Ectodermal cell (in vitro differentiated cells): ENCODE results near the gene CPLX4.

Experiments used
- H3K27ac ChIP-seq: 2 replicates; pipeline ENCODE4 v1.7.0; 2013; ENCODE audit warnings: mild to moderate bottlenecking, low read depth, low read length; ENCODE audit not compliant: insufficient read depth, poor library complexity, severe bottlenecking
- H3K27me3 ChIP-seq: 2 replicates; pipeline ENCODE4 v1.7.0; 2013; ENCODE audit warnings: mild to moderate bottlenecking, low read length; ENCODE audit not compliant: insufficient read depth, control insufficient read depth, poor library complexity, severe bottlenecking
- H3K36me3 ChIP-seq: one replicate; pipeline ENCODE4 v1.7.0; 2013; ENCODE audit warnings: low read length; ENCODE audit not compliant: control insufficient read depth, insufficient read depth
- H3K4me1 ChIP-seq: one replicate; pipeline ENCODE4 v1.7.0; 2013; ENCODE audit warnings: low read length; ENCODE audit not compliant: control insufficient read depth, insufficient read depth
- H3K4me3 ChIP-seq: 2 replicates; pipeline ENCODE4 v1.7.0; 2013; ENCODE audit warnings: low read depth, low read length, control low read depth; ENCODE audit not compliant: insufficient read depth
- H3K9me3 ChIP-seq: 2 replicates; pipeline ENCODE4 v1.7.0; 2013; ENCODE audit warnings: mild to moderate bottlenecking, low read length, moderate library complexity; ENCODE audit not compliant: control insufficient read depth
- WGBS, 2 experiments: methylation state at CpG; one replicate each; pipeline ENCODE4 v1.1.7; 2013; ENCODE audit warnings: missing lambda C conversion rate in 2 of 2; 5-methylcytosine and 5-hydroxymethylcytosine counted together

CPLX4 gene

GRCh38 chr18:59345556-59345955, 27.1 kb upstream of the CPLX4 start:
- Histone ChIP-seq H3K9me3 (no peaks in the 10 kb centered on the region), H3K4me3 (no peak overlapping the region), H3K36me3 (peaks cover 57% of the 10 kb centered on the region), H3K27me3 (no peaks in the 10 kb centered on the region), H3K27ac (no peak overlapping the region), H3K4me1 (no peaks in the 10 kb centered on the region)
- WGBS, 2 experiments: 93 to 96% methylated on average over 4 of the region's 4 CpGs

GRCh38 chr18:59344996-59345395, 26.5 kb upstream of the CPLX4 start:
- Histone ChIP-seq H3K27ac (no peak overlapping the region), H3K4me3 (no peak overlapping the region), H3K9me3 (no peaks in the 10 kb centered on the region), H3K36me3 (peaks cover 63% of the 10 kb centered on the region), H3K27me3 (no peaks in the 10 kb centered on the region), H3K4me1 (no peaks in the 10 kb centered on the region)
- WGBS, 2 experiments: no CpG with 5 or more reads among the region's 1 CpG

- no peaks in the 10 kb centered on the region for H3K4me1 ChIP-seq
- 96 to 97% methylated on average over 2 of the region's 2 CpGs for WGBS, 2 experiments
- no peak overlapping the region for H3K4me3 ChIP-seq
- H3K27ac ChIP-seq: no peak overlapping the region
- peaks cover 63% of the 10 kb centered on the region for H3K36me3 ChIP-seq
- no peaks in the 10 kb centered on the region for H3K9me3 ChIP-seq
- no peaks in the 10 kb centered on the region for H3K27me3 ChIP-seq
Measured at GRCh38 chr18:59343926-59344325, 25.5 kb upstream of the CPLX4 start.

- Histone ChIP-seq H3K36me3 (peaks cover 46% of the 10 kb centered on the region), H3K27ac (no peak overlapping the region), H3K27me3 (no peaks in the 10 kb centered on the region), H3K4me3 (no peak overlapping the region), H3K9me3 (no peaks in the 10 kb centered on the region), H3K4me1 (no peaks in the 10 kb centered on the region)
Measured at GRCh38 chr18:59340817-59341216, 22.4 kb upstream of the CPLX4 start.

- no peak overlapping the region for H3K4me3 ChIP-seq
- no peaks in the 10 kb centered on the region for H3K9me3 ChIP-seq
- H3K27ac ChIP-seq: no peak overlapping the region
- peaks cover 41% of the 10 kb centered on the region for H3K36me3 ChIP-seq
- H3K4me1 ChIP-seq: no peaks in the 10 kb centered on the region
- no peaks in the 10 kb centered on the region for H3K27me3 ChIP-seq
- WGBS, 2 experiments: 95 to 100% methylated on average over 2 of the region's 2 CpGs
Measured at GRCh38 chr18:59340312-59340711, 21.9 kb upstream of the CPLX4 start.

- H3K36me3 ChIP-seq: peaks cover 13% of the 10 kb centered on the region
- WGBS, 2 experiments: 89 to 100% methylated on average over 2 to 3 of the region's 3 CpGs
- no peak overlapping the region for H3K27ac ChIP-seq
- H3K9me3 ChIP-seq: no peaks in the 10 kb centered on the region
- H3K4me3 ChIP-seq: no peak overlapping the region
- H3K4me1 ChIP-seq: no peaks in the 10 kb centered on the region
- H3K27me3 ChIP-seq: no peaks in the 10 kb centered on the region
Measured at GRCh38 chr18:59332986-59333385, 14.5 kb upstream of the CPLX4 start.

- H3K27ac ChIP-seq: no peak overlapping the region
- no peaks in the 10 kb centered on the region for H3K36me3 ChIP-seq
- WGBS, 2 experiments: 92 to 100% methylated on average over 1 to 2 of the region's 2 CpGs
- no peak overlapping the region for H3K4me3 ChIP-seq
- no peaks in the 10 kb centered on the region for H3K27me3 ChIP-seq
- H3K4me1 ChIP-seq: no peaks in the 10 kb centered on the region
- no peaks in the 10 kb centered on the region for H3K9me3 ChIP-seq
Measured at GRCh38 chr18:59328683-59329082, 10.2 kb upstream of the CPLX4 start.

GRCh38 chr18:59325965-59326364, 7.5 kb upstream of the CPLX4 start:
- Histone ChIP-seq H3K9me3 (no peaks in the 10 kb centered on the region), H3K27me3 (no peaks in the 10 kb centered on the region), H3K4me3 (no peak overlapping the region), H3K36me3 (no peaks in the 10 kb centered on the region), H3K27ac (no peak overlapping the region), H3K4me1 (no peaks in the 10 kb centered on the region)
- 92 to 95% methylated on average over 1 of the region's 1 CpG for WGBS, 2 experiments

- H3K27ac ChIP-seq: no peak overlapping the region
- H3K27me3 ChIP-seq: no peaks in the 10 kb centered on the region
- no peaks in the 10 kb centered on the region for H3K4me1 ChIP-seq
- no peaks in the 10 kb centered on the region for H3K9me3 ChIP-seq
- 93 to 99% methylated on average over 4 of the region's 4 CpGs for WGBS, 2 experiments
- H3K36me3 ChIP-seq: no peaks in the 10 kb centered on the region
- no peak overlapping the region for H3K4me3 ChIP-seq
Measured at GRCh38 chr18:59324623-59324971, 6.1 kb upstream of the CPLX4 start.

- WGBS, 2 experiments: 86% methylated on average over 6 of the region's 7 CpGs
- no peak overlapping the region for H3K27ac ChIP-seq
Measured at GRCh38 chr18:59323931-59324622, 5.6 kb upstream of the CPLX4 start.

GRCh38 chr18:59311631-59312030, 6.8 kb downstream of the CPLX4 start:
- H3K27me3 ChIP-seq: peaks cover 54% of the 10 kb centered on the region
- no peak overlapping the region for H3K27ac ChIP-seq
- H3K4me3 ChIP-seq: no peak overlapping the region
- WGBS, 2 experiments: 76 to 80% methylated on average over 7 of the region's 7 CpGs
- no peaks in the 10 kb centered on the region for H3K9me3 ChIP-seq
- H3K4me1 ChIP-seq: no peaks in the 10 kb centered on the region
- no peaks in the 10 kb centered on the region for H3K36me3 ChIP-seq

More at GRCh38 chr18:59323931-59324622, 5.6 kb upstream of the CPLX4 start:
- Histone ChIP-seq H3K9me3 (no peaks in the 10 kb centered on the region), H3K4me1 (no peaks in the 10 kb centered on the region), H3K36me3 (no peaks in the 10 kb centered on the region), H3K4me3 (no peak overlapping the region), H3K27me3 (no peaks in the 10 kb centered on the region)
